ENCODE measurements around the gene CDK11B.

CDK11B gene

GRCh38 chr1:1630191-1630964 lies 28.4 kb downstream of the CDK11B start:
- no peak for TF ChIP-seq CTCF (IDR thresholded peaks at IDR 0.05; ENCODE audit: extremely low read depth, insufficient read depth, missing control alignments)
- DNase-seq (ENCODE audit: low spot score) = peak; percentile 100
- in situ Hi-C loops (cut with MboI; ENCODE audit: low pct_unique_long_range_greater_than_20kb, low sequenced_read_pairs, unreplicated experiment) = no loop called here

GRCh38 chr1:1629430-1630190 lies 29.2 kb downstream of the CDK11B start:
- in situ Hi-C loops (cut with MboI; ENCODE audit: low pct_unique_long_range_greater_than_20kb, low sequenced_read_pairs, unreplicated experiment) = no loop called here
- DNase-seq (ENCODE audit: low spot score) = peak; percentile 90

GRCh38 chr1:1628754-1629429 lies 29.9 kb downstream of the CDK11B start:
- in situ Hi-C loops (cut with MboI; ENCODE audit: low pct_unique_long_range_greater_than_20kb, low sequenced_read_pairs, unreplicated experiment) = no loop called here
- no peak for DNase-seq (ENCODE audit: low spot score)
- TF ChIP-seq CTCF (IDR thresholded peaks at IDR 0.05; ENCODE audit: extremely low read depth, insufficient read depth, missing control alignments) = no peak

More at GRCh38 chr1:1629430-1630190, 29.2 kb downstream of the CDK11B start:
- TF ChIP-seq CTCF (IDR thresholded peaks at IDR 0.05; ENCODE audit: extremely low read depth, insufficient read depth, missing control alignments) = no peak

GRCh38 chr1:1627829-1628753 lies 30.7 kb downstream of the CDK11B start:
- no peak for DNase-seq (ENCODE audit: low spot score)
- in situ Hi-C loops (cut with MboI; ENCODE audit: low pct_unique_long_range_greater_than_20kb, low sequenced_read_pairs, unreplicated experiment) = no loop called here
- TF ChIP-seq CTCF (IDR thresholded peaks at IDR 0.05; ENCODE audit: extremely low read depth, insufficient read depth, missing control alignments) = no peak

- DNase-seq (ENCODE audit: low spot score) = no peak
- TF ChIP-seq CTCF (IDR thresholded peaks at IDR 0.05; ENCODE audit: extremely low read depth, insufficient read depth, missing control alignments) = no peak
- in situ Hi-C loops (cut with MboI; ENCODE audit: low pct_unique_long_range_greater_than_20kb, low sequenced_read_pairs, unreplicated experiment) = no loop called here
Observed at GRCh38 chr1:1627261-1627828, 31.5 kb downstream of the CDK11B start.
